HG02763 (cell line): ENCODE measurements around the gene PLCL2.

Source experiments
- ATAC-seq: cut with Tn5 transposase; IDR thresholded peaks from one replicate; pipeline ENCODE4 v1.9.1; 2021; ENCODE audit warnings: mild to moderate bottlenecking, moderate library complexity; ENCODE audit not compliant: unreplicated experiment

The PLCL2 gene

GRCh38 chr3:17003457-17003856, 118.7 kb downstream of the PLCL2 start:
- ATAC-seq: no peak

DNA sequence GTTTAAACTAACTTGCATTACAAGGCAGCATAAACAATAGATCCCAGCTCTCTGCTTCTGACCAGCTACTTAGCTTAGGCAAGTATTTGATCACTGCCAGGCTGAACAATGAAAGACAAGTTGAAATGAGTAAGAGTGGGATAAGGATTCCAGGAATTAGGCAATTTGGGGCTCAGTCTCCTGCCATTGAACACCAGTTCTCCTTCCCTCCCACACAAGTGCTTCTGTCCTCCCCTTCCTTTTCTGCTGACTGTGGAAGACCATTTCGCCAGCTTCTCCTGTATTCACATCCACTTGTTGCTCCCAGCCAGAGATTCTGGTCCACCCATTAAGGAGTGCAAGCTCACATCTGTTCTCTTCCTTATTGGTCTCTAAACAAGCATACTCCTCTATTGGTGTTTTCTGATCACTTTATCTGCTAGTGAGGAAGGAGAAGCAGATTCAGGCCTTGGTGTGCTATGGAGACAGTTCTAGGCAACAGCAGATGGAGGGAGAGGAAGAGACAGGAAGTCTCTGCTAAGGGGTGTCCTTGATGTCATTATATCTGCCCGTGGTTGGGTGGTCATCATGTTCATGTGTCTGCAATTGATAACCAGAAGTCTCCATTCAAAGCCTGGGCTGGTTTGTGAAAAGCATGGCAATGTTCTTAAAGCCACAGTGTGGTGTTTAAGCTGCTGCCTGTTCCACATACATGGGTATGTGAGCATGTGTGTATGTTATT, 121.5 kb downstream of the PLCL2 start:
- no peak for ATAC-seq

DNA sequence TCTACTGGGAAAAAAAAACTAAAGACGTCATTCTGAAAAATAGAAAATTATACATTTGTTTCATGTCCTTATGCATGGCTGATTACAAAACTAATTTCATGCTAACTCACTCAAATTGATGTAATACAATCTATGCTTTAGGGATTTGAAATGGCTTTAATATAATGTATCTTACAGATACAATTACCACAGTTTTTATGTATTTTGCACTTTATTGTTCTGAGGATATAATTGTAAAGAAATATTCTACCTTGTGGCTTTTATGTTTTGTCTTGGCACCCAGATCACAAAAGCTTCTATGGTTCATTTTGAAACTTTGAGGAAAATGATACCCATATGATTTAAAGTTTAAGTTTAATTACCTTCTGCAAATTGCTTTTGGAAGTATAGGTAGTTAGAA, 122.5 kb downstream of the PLCL2 start:
- no peak for ATAC-seq

- no peak for ATAC-seq
These were observed 125.1 kb downstream of the PLCL2 start for GRCh38 chr3:17009826-17010225.

DNA sequence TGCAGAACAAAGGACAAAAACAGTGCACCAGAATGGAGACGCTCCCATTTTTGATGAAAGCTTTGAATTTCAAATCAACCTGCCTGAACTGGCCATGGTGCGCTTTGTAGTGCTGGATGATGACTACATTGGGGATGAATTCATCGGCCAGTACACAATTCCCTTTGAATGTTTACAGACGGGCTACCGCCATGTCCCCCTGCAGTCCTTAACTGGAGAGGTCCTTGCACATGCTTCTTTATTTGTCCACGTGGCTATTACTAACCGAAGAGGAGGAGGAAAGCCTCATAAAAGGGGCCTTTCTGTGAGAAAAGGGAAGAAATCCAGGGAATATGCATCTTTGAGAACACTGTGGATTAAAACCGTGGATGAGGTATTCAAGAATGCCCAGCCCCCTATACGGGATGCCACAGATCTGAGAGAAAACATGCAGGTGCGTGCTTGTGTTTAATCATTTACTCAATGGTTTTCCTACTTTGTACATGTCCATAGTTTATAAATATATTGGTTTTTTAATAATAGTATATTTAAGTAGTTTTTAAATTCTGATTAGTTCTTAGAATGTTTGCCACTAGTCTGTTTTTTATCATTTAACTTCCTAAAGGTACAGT, 127.1 kb downstream of the PLCL2 start:
- no peak for ATAC-seq

- ATAC-seq: no peak
These were observed 128.3 kb downstream of the PLCL2 start for GRCh38 chr3:17013050-17013449.

DNA sequence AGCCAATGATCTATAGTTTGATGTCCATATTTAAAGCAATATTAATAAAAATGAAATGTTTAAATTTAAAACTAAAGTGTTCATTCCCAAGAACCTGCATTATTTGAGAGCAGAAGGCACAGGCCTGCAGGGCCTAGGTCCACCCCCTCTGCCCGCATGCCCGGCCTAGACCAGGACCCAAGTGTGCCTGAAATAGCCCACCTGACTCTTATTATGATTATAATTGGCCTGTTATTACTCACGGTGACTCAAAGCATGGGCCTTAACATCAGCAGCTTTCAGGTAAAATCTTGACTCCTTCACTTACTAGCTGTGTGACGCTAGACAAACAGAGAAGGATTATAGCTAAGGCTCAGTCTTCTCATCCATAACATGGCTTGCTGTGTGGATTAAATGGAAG, 128.8 kb downstream of the PLCL2 start:
- no peak for ATAC-seq

DNA sequence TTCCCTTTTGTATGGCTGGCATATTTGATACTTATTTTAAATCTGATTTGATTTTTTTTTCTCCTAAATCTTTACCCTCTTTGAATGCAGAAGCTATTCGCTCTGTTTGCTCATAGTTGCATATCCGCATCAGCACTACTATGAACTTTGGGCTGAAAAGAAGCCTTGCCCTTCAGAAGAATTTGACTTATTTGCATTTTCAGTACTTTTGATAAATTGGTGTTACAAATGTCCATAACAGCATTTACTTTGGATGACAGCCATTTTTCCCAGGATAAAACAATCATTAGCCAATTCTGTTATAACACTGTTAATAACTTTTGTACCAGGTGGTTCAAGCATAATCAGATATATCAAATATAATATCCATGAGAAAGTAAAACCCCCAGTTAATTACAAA, 129.5 kb downstream of the PLCL2 start:
- ATAC-seq: no peak

- no peak for ATAC-seq
These were observed 130.0 kb downstream of the PLCL2 start for GRCh38 chr3:17014709-17015108.

DNA sequence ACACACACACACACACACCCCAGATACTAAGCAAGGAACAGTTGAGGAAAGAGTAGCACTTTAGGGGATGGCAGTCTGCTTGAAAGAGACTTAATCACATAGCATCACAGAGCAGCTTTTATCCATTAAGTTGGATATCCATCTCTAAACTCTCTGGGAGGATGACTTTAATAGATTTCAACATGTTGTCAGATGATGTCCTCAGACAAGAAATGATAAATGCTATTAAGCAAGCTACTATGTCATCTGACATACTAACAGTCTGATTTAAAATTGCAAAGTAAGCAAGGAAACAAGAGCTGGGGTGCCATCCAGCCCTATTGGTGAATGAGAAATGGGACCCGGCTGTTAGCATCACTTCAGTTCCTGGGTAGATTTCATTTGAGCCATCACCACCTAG, 136.9 kb downstream of the PLCL2 start:
- no peak for ATAC-seq

DNA sequence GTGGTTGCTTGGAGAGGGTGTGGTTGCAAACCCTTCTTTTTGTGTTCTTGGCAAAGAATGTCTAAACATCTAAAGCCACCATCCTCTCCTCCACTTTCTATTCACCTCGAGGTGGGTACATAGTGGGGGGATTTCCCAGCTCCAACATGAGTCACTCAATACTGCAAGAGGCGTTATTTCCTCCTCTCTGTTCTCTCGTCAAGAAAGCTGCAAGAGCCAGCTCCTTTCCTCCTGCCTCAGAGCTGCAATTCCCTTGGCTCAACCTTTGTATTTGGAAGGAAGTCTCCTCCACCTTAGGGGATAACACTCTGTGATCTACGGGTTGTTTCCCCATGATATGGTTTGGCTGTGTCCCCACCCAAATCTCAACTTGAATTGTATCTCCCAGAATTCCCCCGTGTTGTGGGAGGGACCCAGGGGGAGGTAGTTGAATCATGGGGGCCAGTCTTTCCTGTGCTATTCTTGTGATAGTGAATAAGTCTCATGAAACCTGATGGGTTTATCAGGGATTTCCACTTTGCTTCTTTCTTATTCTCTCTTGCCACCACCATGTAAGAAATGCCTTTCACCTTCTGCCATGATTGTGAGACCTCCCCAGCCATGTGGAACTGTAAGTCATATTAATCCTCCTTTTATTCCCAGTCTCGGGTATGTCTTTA, 138.4 kb downstream of the PLCL2 start:
- peak; percentile 91 for ATAC-seq

GRCh38 chr3:17025594-17026139, 140.9 kb downstream of the PLCL2 start:
- no peak for ATAC-seq

DNA sequence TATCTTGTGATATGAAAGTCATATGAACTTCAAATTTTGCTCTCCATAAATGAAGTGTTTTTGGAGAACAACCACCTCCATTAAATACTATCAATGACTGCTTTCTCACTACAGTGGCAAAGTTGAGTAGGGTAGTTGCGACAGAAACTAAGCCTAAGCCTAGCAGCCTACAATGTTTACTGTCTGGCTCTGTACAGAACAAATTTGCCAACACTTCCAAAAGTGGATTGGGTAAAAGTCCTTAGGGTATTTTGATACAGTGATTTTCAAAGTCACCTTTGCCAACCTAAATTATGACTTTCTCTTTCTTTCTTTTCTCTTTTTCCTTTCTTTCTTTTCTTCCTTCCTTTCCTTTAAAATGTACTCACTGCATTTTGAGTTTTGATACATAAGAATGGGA, 142.6 kb downstream of the PLCL2 start:
- ATAC-seq: no peak

- no peak for ATAC-seq
These were observed 143.6 kb downstream of the PLCL2 start for GRCh38 chr3:17028363-17028762.

- no peak for ATAC-seq
These were observed 145.7 kb downstream of the PLCL2 start for GRCh38 chr3:17030438-17030837.

DNA sequence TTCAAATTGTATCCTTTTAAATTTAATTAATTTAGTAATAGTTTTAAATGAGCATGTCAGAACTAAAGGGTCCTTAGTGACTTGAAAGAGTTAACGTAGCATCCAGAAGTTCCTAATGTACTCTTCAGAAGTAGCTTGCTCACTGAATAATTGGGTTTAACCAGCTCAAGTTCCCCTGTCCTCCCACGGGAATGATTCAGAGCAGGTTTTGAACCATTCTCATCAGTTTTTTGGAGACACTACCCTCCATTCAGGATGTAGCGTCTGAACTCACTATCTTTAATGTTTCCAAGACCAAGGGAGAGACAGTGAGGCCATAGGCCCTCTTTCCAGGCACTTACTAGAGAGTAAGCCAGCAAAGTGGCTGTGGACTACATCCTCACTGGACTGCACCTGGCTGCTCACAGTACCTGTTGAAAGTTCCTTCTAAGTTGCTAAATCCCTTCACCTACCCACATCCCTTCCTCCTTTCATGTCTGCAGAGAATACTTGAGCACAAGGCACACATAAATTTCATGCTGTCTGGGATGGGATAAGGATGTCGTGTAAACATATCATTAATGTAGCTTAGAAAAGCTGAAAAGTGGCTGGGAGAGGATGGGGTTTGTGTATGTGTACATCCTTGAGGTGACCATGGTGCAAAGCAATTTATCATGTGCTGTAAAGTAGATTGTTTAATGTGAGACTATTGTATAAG, 146.3 kb downstream of the PLCL2 start:
- ATAC-seq: no peak

DNA sequence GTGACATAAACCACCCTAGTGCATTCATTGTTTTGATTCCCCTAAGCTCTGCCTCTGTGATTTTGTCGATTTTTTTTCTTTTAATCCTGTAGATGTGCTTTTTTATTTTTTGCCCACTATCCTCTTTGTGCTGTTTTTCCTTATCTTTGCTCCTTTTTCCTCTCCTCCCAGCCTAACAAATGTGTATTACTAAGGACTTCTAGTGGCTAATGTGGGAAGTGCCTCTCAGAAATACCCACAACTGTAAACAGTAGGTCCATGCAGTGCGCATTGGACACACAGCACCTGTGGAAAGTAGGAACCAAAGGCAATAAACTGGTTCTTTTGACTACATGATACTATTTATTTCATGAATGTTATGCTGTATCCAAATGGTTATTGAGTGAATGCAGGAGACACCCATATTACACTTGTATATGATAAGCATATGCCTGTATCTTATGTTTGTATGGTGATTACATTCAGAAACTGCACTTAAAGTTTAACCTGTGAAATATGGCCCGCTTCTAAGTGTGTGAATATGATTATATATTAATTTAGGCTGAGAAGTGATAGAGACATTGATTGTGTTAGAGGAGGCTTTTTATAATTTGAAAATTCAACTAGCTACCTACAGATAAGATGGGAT, 147.8 kb downstream of the PLCL2 start:
- ATAC-seq: no peak

GRCh38 chr3:17033516-17034168, 148.9 kb downstream of the PLCL2 start:
- no peak for ATAC-seq

- no peak for ATAC-seq
These were observed 150.3 kb downstream of the PLCL2 start for GRCh38 chr3:17035033-17035432.

- no peak for ATAC-seq
These were observed 151.2 kb downstream of the PLCL2 start for GRCh38 chr3:17035966-17036365.
